Osteoblast (primary cell): ENCODE data around the gene IL22. TPM values are rescaled to one million over a fixed set of nuclear protein-coding genes. Genes with fewer than 3 reads are reported as not detected.

Experiments
- DNase-seq: peaks from one replicate; pipeline ENCODE4 v3.0.0; 2011; ENCODE audit warnings: low spot score, mixed read lengths; ENCODE audit not compliant: insufficient read length; ENCODE audit errors: missing footprints
- H2AFZ ChIP-seq: 2 replicates; pipeline ENCODE4 v1.6.0; 2011; ENCODE audit warnings: mild to moderate bottlenecking, low read length
- H3K27ac ChIP-seq: 2 replicates; pipeline ENCODE4 v1.5.1; 2011; ENCODE audit warnings: mild to moderate bottlenecking, low read depth, low read length, moderate library complexity
- H3K27me3 ChIP-seq: 2 replicates; pipeline ENCODE4 v1.6.0; 2012; ENCODE audit warnings: mild to moderate bottlenecking, control low read depth, inconsistent platforms, low read length, moderate library complexity; ENCODE audit not compliant: insufficient read depth
- H3K36me3 ChIP-seq: 2 replicates; pipeline ENCODE4 v1.5.1; 2011; ENCODE audit warnings: mild to moderate bottlenecking, low read length, control low read depth, moderate library complexity; ENCODE audit not compliant: insufficient read depth
- H3K4me1 ChIP-seq: 2 replicates; pipeline ENCODE4 v1.5.1; 2011; ENCODE audit warnings: mild to moderate bottlenecking, low read length, control low read depth, moderate library complexity; ENCODE audit not compliant: insufficient read depth
- H3K4me2 ChIP-seq: 2 replicates; pipeline ENCODE4 v1.6.0; 2011; ENCODE audit warnings: mild to moderate bottlenecking, low read length; ENCODE audit not compliant: insufficient read depth
- H3K4me3 ChIP-seq: fragments of 200-600 bp; sonication (generic); 3 replicates; pipeline ENCODE4 v1.5.1; 2012; ENCODE audit warnings: mild to moderate bottlenecking, low read length, inconsistent platforms; ENCODE audit not compliant: insufficient read depth
- H3K79me2 ChIP-seq: 2 replicates; pipeline ENCODE4 v1.6.0; 2012; ENCODE audit warnings: mild to moderate bottlenecking, low read length, control low read depth, inconsistent platforms; ENCODE audit not compliant: insufficient read depth
- H3K9me3 ChIP-seq: 2 replicates; pipeline ENCODE4 v1.5.1; 2011; ENCODE audit warnings: low read depth, low read length, control low read depth
- H4K20me1 ChIP-seq: 2 replicates; pipeline ENCODE4 v1.6.0; 2012; ENCODE audit warnings: mild to moderate bottlenecking, low read length, control low read depth; ENCODE audit not compliant: insufficient read depth
- CTCF ChIP-seq: IDR thresholded peaks from 2 replicates; pipeline ENCODE4 v1.5.1; 2011; ENCODE audit warnings: mild to moderate bottlenecking, low read depth, low read length, moderate library complexity; ENCODE audit errors: extremely low read depth
- total RNA-seq: library from RNA; depleted of rRNA; stranded (reverse); fragments of >200 nt; gene quantifications from 2 replicates; pipeline ENCODE4 v1.2.3, GENCODE V29; 2012

IL22 gene
- total RNA-seq, 1 donor: not detected

- Histone ChIP-seq H3K4me1 (peaks cover 12% of the 10 kb centered on the region), H3K79me2 (no peaks in the 10 kb centered on the region), H3K9me3 (no peaks in the 10 kb centered on the region), H2AFZ (no peak overlapping the region), H3K4me2 (no peak overlapping the region), H4K20me1 (no peaks in the 10 kb centered on the region), H3K27me3 (no peaks in the 10 kb centered on the region), H3K27ac (peak overlapping the region; percentile 7), H3K36me3 (no peaks in the 10 kb centered on the region), H3K4me3 (no peak overlapping the region)
- no peak for TF ChIP-seq CTCF
- no peak for DNase-seq
These were observed 38.9 kb upstream of the IL22 start for GRCh38 chr12:68292151-68292943.

- Histone ChIP-seq H3K27ac (no peak overlapping the region), H3K79me2 (no peaks in the 10 kb centered on the region), H2AFZ (no peak overlapping the region), H3K4me1 (peaks cover 12% of the 10 kb centered on the region), H3K27me3 (no peaks in the 10 kb centered on the region), H3K36me3 (no peaks in the 10 kb centered on the region), H3K9me3 (no peaks in the 10 kb centered on the region), H3K4me2 (no peak overlapping the region), H3K4me3 (no peak overlapping the region), H4K20me1 (no peaks in the 10 kb centered on the region)
- no peak for TF ChIP-seq CTCF
- DNase-seq: no peak
These were observed 38.1 kb upstream of the IL22 start for GRCh38 chr12:68291396-68292036.

- H3K27me3 ChIP-seq: no peaks in the 10 kb centered on the region
- no peaks in the 10 kb centered on the region for H4K20me1 ChIP-seq
- no peak overlapping the region for H3K4me2 ChIP-seq
- H3K27ac ChIP-seq: no peak overlapping the region
- no peaks in the 10 kb centered on the region for H3K36me3 ChIP-seq
- no peak overlapping the region for H3K4me3 ChIP-seq
- TF ChIP-seq CTCF: no peak
- H3K79me2 ChIP-seq: no peaks in the 10 kb centered on the region
- peaks cover 12% of the 10 kb centered on the region for H3K4me1 ChIP-seq
- no peaks in the 10 kb centered on the region for H3K9me3 ChIP-seq
- no peak overlapping the region for H2AFZ ChIP-seq
- DNase-seq: no peak
These were observed 36.7 kb upstream of the IL22 start for GRCh38 chr12:68290126-68290525.

DNA sequence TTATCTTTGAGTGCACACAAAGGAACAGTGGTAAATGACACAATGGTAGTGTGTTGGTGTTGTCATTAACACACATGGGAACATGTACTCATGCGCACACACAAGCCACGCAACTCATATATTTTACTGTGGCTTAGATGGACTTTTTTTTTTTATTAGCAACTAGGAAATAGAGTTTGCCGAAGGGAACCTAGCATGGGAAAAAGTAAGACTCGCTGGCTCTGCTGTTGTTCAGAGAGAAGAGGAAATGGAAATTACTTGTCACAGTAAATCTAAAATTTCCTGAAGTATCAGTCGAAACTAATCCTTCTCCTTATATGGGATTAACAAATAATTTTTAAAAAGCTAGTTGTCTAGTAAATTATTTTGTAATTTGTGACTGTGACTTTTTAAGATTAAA lies 33.7 kb upstream of the IL22 start:
- Histone ChIP-seq H3K4me3 (no peak overlapping the region), H3K9me3 (no peaks in the 10 kb centered on the region), H4K20me1 (no peaks in the 10 kb centered on the region), H3K4me1 (peaks cover 3% of the 10 kb centered on the region), H3K4me2 (no peak overlapping the region), H3K27me3 (no peaks in the 10 kb centered on the region), H2AFZ (no peak overlapping the region), H3K36me3 (no peaks in the 10 kb centered on the region), H3K27ac (no peak overlapping the region), H3K79me2 (no peaks in the 10 kb centered on the region)
- DNase-seq: no peak
- TF ChIP-seq CTCF: no peak
